Kidney (tissue), 14 donors: ENCODE data around the gene C9orf50. TPM values are rescaled to one million over a fixed set of nuclear protein-coding genes. Genes with fewer than 3 reads are reported as not detected.
A peak's percentile ranks its signal among the peaks of the same experiment; 100 is the strongest.

Experiments used
- DNase-seq, 5 donors: peaks; one replicate each; pipeline ENCODE4 v3.0.0-alpha.2; 2013 to 2020
- FAIRE-seq: peaks from 2 replicates; lab custom pipeline; 2012; peaks lifted over from hg19 to GRCh38; lab: Jason Lieb, UNC
- H3K27ac ChIP-seq, 2 donors: one replicate each; pipeline ENCODE4 v1.7.0; 2013; ENCODE audit warnings: low read depth in 2 of 2, low read length in 2 of 2, inconsistent platforms in 1 of 2
- H3K27me3 ChIP-seq: one replicate; pipeline ENCODE4 v1.7.1; 2013; ENCODE audit warnings: low read length, inconsistent platforms; ENCODE audit not compliant: control insufficient read depth, insufficient read depth
- H3K36me3 ChIP-seq, 3 donors: one replicate each; pipeline versions ENCODE4 v1.7.0 to v1.7.1; 2013; ENCODE audit warnings: low read length in 3 of 3, control low read depth in 1 of 3, inconsistent platforms in 1 of 3; ENCODE audit not compliant: insufficient read depth in 3 of 3, control insufficient read depth in 2 of 3
- H3K4me1 ChIP-seq, 3 donors: one replicate each; pipeline versions ENCODE4 v1.7.0 to v1.7.1; 2013; ENCODE audit warnings: low read length in 3 of 3, inconsistent platforms in 1 of 3, low read depth in 1 of 3; ENCODE audit not compliant: control insufficient read depth in 2 of 3, insufficient read depth in 2 of 3
- H3K4me3 ChIP-seq, 3 donors: one replicate each; pipeline versions ENCODE4 v1.7.0 to v1.8.1; 2013; ENCODE audit warnings: low read length in 3 of 3, control low read depth in 1 of 3, inconsistent platforms in 1 of 3
- H3K9ac ChIP-seq, 3 donors: one replicate each; pipeline versions ENCODE4 v1.7.0 to v1.7.1; 2013; ENCODE audit warnings: low read length in 3 of 3, control low read depth in 1 of 3, inconsistent platforms in 1 of 3
- H3K9me3 ChIP-seq, 3 donors: one replicate each; pipeline versions ENCODE4 v1.7.0 to v1.7.1; 2013; ENCODE audit warnings: low read length in 3 of 3, control low read depth in 1 of 3, inconsistent platforms in 1 of 3; ENCODE audit not compliant: control insufficient read depth in 2 of 3, insufficient read depth in 1 of 3
- CTCF ChIP-seq: IDR thresholded peaks from 3 replicates; pipeline ENCODE4 v1.5.1; 2012; ENCODE audit warnings: mild to moderate bottlenecking, moderate library complexity, borderline replicate concordance; ENCODE audit not compliant: insufficient read depth; ENCODE audit errors: extremely low read depth
- intact Hi-C: fragments of 100-400 bp; cut with DNase I; formaldehyde crosslinking; loops from one replicate; pipeline ENCODE4 v1.11.1; 2022
- polyA plus RNA-seq: library from polyadenylated mRNA; stranded (reverse); fragments of 350-450 nt; fragmentation: Illumina TruSeq; extraction: RNeasy Lipid Tissue Mini Kit (QIAGEN cat#74804); gene quantifications from one replicate; pipeline ENCODE4 v1.2.3, GENCODE V29; 2014; ENCODE audit warnings: low read depth, low replicate concordance; ENCODE audit not compliant: insufficient read depth
- total RNA-seq: library from RNA; stranded (reverse); fragmentation: NEBNext Ultra II Directional; extraction: Animal tissue kit (Norgen Biotek cat#: 25700); gene quantifications from one replicate; pipeline ENCODE4 v1.2.1, GENCODE V29; 2021
- donor health status: control.
- donor health status: control.
- donor health status: control.
- donor health status: control.
- donor health status: control.
- donor health status: DM: yes; HTN: yes; CAD: no.
- donor health status: Normal renal cell carcinoma (clear cell type).

C9orf50 gene
- total and polyA plus RNA-seq, 2 donors from 2014 or later = 1.1 to 2.8 TPM

- no peak for TF ChIP-seq CTCF
- no peak for FAIRE-seq
- H3K4me3 ChIP-seq = no peak overlapping the region
Measured at GRCh38 chr9:129590466-129590865, 30.4 kb downstream of the C9orf50 start.

DNA sequence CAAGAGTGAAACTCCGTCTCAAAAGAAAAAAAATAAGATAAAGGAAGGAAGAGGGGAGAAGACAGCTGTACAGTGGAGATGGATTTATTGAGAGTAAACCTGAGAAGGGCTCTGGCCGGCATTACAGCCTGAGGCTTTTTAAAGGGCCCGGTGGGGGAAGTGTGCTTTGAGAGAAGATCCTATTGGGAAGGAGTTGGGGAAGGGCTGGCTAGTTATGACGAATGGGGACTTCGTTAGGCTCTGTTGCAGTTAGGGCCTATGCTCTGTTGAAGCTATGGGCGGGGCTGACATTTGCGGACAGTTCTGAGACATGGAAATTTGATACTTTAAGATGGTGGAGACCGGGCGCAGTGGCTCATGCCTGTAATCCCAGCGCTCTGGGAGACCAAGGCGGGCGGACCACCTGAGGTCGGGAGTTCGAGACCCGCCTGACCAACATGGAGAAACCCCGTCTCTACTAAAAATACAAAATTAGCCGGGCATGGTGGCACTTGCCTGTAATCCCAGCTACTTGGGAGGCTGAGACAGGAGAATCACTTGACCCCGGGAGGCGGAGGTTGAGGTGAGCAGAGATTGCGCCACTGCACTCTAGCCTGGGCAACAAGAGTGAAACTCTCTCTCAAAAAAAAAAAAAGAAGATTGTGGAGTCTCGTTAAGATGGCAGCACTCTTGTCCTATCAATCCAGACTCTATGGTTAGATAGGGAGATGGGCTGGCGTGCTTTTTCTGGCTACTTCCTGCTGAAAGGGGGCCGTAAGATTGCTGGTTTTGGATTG is 33.2 kb downstream of the C9orf50 start:
- Histone ChIP-seq H3K4me1 (no peaks in the 10 kb centered on the region), H3K9me3 (no peaks in the 10 kb centered on the region), H3K4me3 (no peak overlapping the region), H3K27me3 (no peaks in the 10 kb centered on the region), H3K27ac (no peak overlapping the region), H3K9ac (no peak overlapping the region), H3K36me3 (no peaks in the 10 kb centered on the region)
- no peak for TF ChIP-seq CTCF
- FAIRE-seq (no peak), DNase-seq (peak; percentile 83 to 92 (median 89))
- intact Hi-C loops = no loop called here

More at GRCh38 chr9:129590466-129590865, 30.4 kb downstream of the C9orf50 start:
- Histone ChIP-seq H3K27me3 (no peaks in the 10 kb centered on the region), H3K9ac (no peak overlapping the region), H3K36me3 (no peaks in the 10 kb centered on the region), H3K9me3 (no peaks in the 10 kb centered on the region), H3K4me1 (no peaks in the 10 kb centered on the region), H3K27ac (no peak overlapping the region)
- DNase-seq = no peak
- intact Hi-C loops = no loop called here

GRCh38 chr9:129586685-129587084 is 34.2 kb downstream of the C9orf50 start:
- intact Hi-C loops = no loop called here
- Histone ChIP-seq H3K36me3 (no peaks in the 10 kb centered on the region), H3K4me3 (no peak overlapping the region), H3K27me3 (no peaks in the 10 kb centered on the region), H3K27ac (no peak overlapping the region), H3K4me1 (no peaks in the 10 kb centered on the region), H3K9ac (no peak overlapping the region), H3K9me3 (no peaks in the 10 kb centered on the region)
- no peak for FAIRE-seq
- DNase-seq = peak; percentile 74 to 84 (median 80)
- no peak for TF ChIP-seq CTCF
